ENCODE data around the gene SRGN. TPM values are rescaled to one million over a fixed set of nuclear protein-coding genes. Genes with fewer than 3 reads are reported as not detected.
A peak's percentile ranks its signal among the peaks of the same experiment; 100 is the strongest.

The SRGN gene
- total and polyA plus RNA-seq, 2 of the 13 experiments (the other 11 are each of a cell fraction or from before 2014, with no cell fraction given): 0.09 TPM; not detected in 1

- no peak for TF ChIP-seq ZNF646 (CRISPR knock-in tag; IDR thresholded peaks at IDR 0.05)
- no peak for TF ChIP-seq ZNF160 (CRISPR knock-in tag; IDR thresholded peaks at IDR 0.05)
- TF ChIP-seq PHF5A (CRISPR knock-in tag; IDR thresholded peaks at IDR 0.05; ENCODE audit: low read depth, unreplicated experiment): no peak
- TF ChIP-seq DNMT1 (CRISPR knock-in tag; IDR thresholded peaks at IDR 0.05): no peak
- no peak for TF ChIP-seq RBM22 (optimal IDR thresholded peaks at IDR 0.05; ENCODE audit: low read length)
- TF ChIP-seq UBTF (CRISPR knock-in tag; IDR thresholded peaks at IDR 0.05): no peak; the same call in none of the 2 replicates
- peak; percentile 91 for TF ChIP-seq ZNF605 (CRISPR knock-in tag; IDR thresholded peaks at IDR 0.05)
- TF ChIP-seq MED1 (CRISPR knock-in tag; IDR thresholded peaks at IDR 0.05): peak; percentile 53
- TF ChIP-seq TCF7 (IDR thresholded peaks at IDR 0.05; ENCODE audit: low read depth): no peak
- peak; percentile 61; the same call in 1 of the 2 replicates for TF ChIP-seq POGZ (CRISPR knock-in tag; IDR thresholded peaks at IDR 0.05)
- TF ChIP-seq NBN (conservative IDR thresholded peaks at IDR 0.05): no peak
- no peak for TF ChIP-seq ZNF121 (CRISPR knock-in tag; IDR thresholded peaks at IDR 0.05)
- peak; percentile 72 for TF ChIP-seq ASH2L (IDR thresholded peaks at IDR 0.05; ENCODE audit: insufficient read length, low read depth, low read length)
- no peak for TF ChIP-seq U2AF1 (optimal IDR thresholded peaks at IDR 0.05; ENCODE audit: low read depth, low read length)
- no peak for TF ChIP-seq SRSF9 (IDR thresholded peaks at IDR 0.05; ENCODE audit: borderline replicate concordance, insufficient read depth, low read depth, low read length, poor library complexity, severe bottlenecking)
- no peak; the same call in 1 of the 2 replicates for TF ChIP-seq CENPBD1 (CRISPR knock-in tag; IDR thresholded peaks at IDR 0.05; ENCODE audit: borderline replicate concordance, low read depth)
- 0 out of 2 replicates have a peak, but pooled peaks have one; percentile 21 for TF ChIP-seq ZNF776 (CRISPR knock-in tag; IDR thresholded peaks at IDR 0.05)
- TF ChIP-seq TEAD2 (CRISPR knock-in tag; IDR thresholded peaks at IDR 0.05): no peak
- no peak for TF ChIP-seq BRF2 (CRISPR knock-in tag; IDR thresholded peaks at IDR 0.05)
Observed at GRCh38 chr10:69123747-69124562, 36.1 kb downstream of the SRGN start, which contains the start of gene VPS26A (continued).
